SJSA1 (cell line): ENCODE data around the gene ANKRD18A. TPM values are rescaled to one million over a fixed set of nuclear protein-coding genes. Genes with fewer than 3 reads are reported as not detected.

Source experiments
- DNase-seq, 2 experiments: peaks; one replicate each; pipeline ENCODE4 v3.0.0-alpha.2; 2015 to 2020; ENCODE audit warnings: low spot score in 2 of 2, low read depth in 1 of 2
- H3K27ac ChIP-seq: fragments of 250-450 bp; sonication (Bioruptor Pico); 2 replicates; pipeline ENCODE4 v1.5.1; 2020; ENCODE audit warnings: mild to moderate bottlenecking, moderate library complexity
- H3K27me3 ChIP-seq: fragments of 250-450 bp; sonication (Bioruptor Pico); replicated peaks from 2 replicates; pipeline ENCODE4 v1.5.1; 2020; ENCODE audit warnings: mild to moderate bottlenecking, moderate library complexity
- H3K36me3 ChIP-seq: fragments of 250-450 bp; sonication (Bioruptor Pico); 2 replicates; pipeline ENCODE4 v1.5.1; 2020; ENCODE audit warnings: mild to moderate bottlenecking
- H3K4me1 ChIP-seq: fragments of 250-450 bp; sonication (Bioruptor Pico); replicated peaks from 2 replicates; pipeline ENCODE4 v1.6.1; 2021; ENCODE audit warnings: mild to moderate bottlenecking
- H3K4me3 ChIP-seq: fragments of 250-450 bp; sonication (Bioruptor Pico); 2 replicates; pipeline ENCODE4 v1.5.1; 2020; ENCODE audit warnings: mild to moderate bottlenecking
- H3K9me3 ChIP-seq: fragments of 250-450 bp; sonication (Bioruptor Pico); replicated peaks from 2 replicates; pipeline ENCODE4 v1.5.1; 2020; ENCODE audit warnings: mild to moderate bottlenecking
- total RNA-seq: library from RNA; depleted of rRNA; stranded (reverse); fragments of >200 nt; shearing (Covaris generic); gene quantifications from 2 replicates; pipeline ENCODE4 v1.2.3, GENCODE V29; 2014; rRNA removed

The ANKRD18A gene
- not detected in 2 replicates for total RNA-seq

GRCh38 chr9:38620483-38621433 is at the start of gene ANKRD18A:
Gene ANKRD18A (minus strand): TSS chr9:38620596. CDS start chr9:38620285, 311 bp downstream.
- peak; percentile 22 to 54 for DNase-seq
- H3K27me3 ChIP-seq = peaks cover 16% of the 10 kb centered on the region
- H3K27ac ChIP-seq = no peak within 1 kb of the TSS
- H3K4me1 ChIP-seq = peaks cover 5% of the 10 kb centered on the region
- H3K36me3 ChIP-seq = no peaks in the 10 kb centered on the region
- no peaks in the 10 kb centered on the region for H3K9me3 ChIP-seq
- H3K4me3 ChIP-seq = 0 out of 2 replicates have a peak within 1 kb of the TSS, but pooled peaks have one; percentile 9

DNA sequence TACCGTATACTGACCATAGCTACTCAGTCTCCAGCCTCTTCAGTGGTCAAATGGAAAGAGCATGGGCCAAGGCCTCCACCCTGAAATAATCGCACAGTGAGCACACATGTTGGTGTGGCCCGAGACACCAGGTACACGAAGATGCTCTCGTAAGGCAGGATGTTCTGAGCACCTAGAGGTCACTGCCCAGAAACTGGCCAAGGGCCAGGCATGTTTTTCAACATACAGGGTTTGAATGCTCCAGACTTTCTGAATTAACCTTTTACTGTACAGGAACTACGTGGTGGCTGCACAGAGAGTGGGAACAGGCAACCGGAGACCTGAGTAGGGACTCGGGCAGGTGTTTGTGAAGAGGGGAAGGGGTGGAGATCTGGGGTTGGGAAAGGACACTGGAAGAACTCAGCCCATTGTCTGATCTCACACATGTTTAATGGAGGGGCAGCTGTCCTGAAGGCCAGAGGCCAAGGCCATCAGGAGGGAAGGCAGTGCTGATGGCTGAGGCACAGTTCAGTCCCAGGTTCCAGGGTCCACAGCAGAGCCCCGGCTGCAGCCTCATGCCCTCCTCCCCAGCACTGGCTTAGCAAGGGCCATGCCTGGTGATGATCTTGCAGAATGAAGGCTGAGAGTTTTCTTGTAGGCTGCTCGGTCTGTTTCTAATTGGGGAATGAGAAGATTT is 48.5 kb upstream of the ANKRD18A start:
- peaks cover 16% of the 10 kb centered on the region for H3K4me1 ChIP-seq
- no peaks in the 10 kb centered on the region for H3K9me3 ChIP-seq
- no peaks in the 10 kb centered on the region for H3K36me3 ChIP-seq

GRCh38 chr9:38662763-38663593 is 42.6 kb upstream of the ANKRD18A start:
- no peak overlapping the region for H3K4me3 ChIP-seq
- no peaks in the 10 kb centered on the region for H3K36me3 ChIP-seq
- no peaks in the 10 kb centered on the region for H3K9me3 ChIP-seq
- H3K4me1 ChIP-seq = no peaks in the 10 kb centered on the region
- no peaks in the 10 kb centered on the region for H3K27me3 ChIP-seq
- DNase-seq = no peak
- no peak overlapping the region for H3K27ac ChIP-seq

More for the DNA sequence above, 48.5 kb upstream of the ANKRD18A start:
- no peaks in the 10 kb centered on the region for H3K27me3 ChIP-seq
- no peak for DNase-seq
- no peak overlapping the region for H3K27ac ChIP-seq
- H3K4me3 ChIP-seq = no peak overlapping the region

DNA sequence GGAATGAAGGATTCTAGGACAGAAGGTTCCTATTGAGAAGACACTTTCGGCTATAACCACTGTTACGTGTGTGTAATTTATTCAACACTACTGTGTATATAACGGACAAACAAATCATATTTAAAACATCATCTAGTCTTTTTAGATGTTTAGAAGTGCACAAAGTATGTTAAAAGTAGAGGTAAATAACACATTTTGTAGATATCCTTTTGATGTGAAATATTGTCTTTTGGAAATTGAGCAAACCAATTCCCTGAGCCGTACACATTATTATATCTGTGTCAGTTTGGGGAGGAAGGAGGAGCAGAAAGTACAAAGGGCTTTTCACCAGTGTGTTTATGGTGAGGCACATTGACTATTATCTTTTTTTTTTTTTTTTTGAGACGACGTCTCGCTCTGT is 39.1 kb upstream of the ANKRD18A start:
- Histone ChIP-seq H3K9me3 (no peaks in the 10 kb centered on the region), H3K27ac (no peak overlapping the region), H3K4me3 (no peak overlapping the region), H3K36me3 (no peaks in the 10 kb centered on the region), H3K27me3 (no peaks in the 10 kb centered on the region), H3K4me1 (no peaks in the 10 kb centered on the region)
- no peak for DNase-seq

GRCh38 chr9:38656896-38657295 is 36.5 kb upstream of the ANKRD18A start:
- no peak for DNase-seq
- H3K27me3 ChIP-seq = no peaks in the 10 kb centered on the region
- H3K9me3 ChIP-seq = no peaks in the 10 kb centered on the region
- H3K4me3 ChIP-seq = no peak overlapping the region
- no peaks in the 10 kb centered on the region for H3K36me3 ChIP-seq
- no peak overlapping the region for H3K27ac ChIP-seq
- no peaks in the 10 kb centered on the region for H3K4me1 ChIP-seq

- DNase-seq = no peak
- no peaks in the 10 kb centered on the region for H3K4me1 ChIP-seq
- H3K36me3 ChIP-seq = no peaks in the 10 kb centered on the region
- H3K9me3 ChIP-seq = no peaks in the 10 kb centered on the region
- no peak overlapping the region for H3K27ac ChIP-seq
- H3K4me3 ChIP-seq = no peak overlapping the region
- H3K27me3 ChIP-seq = no peaks in the 10 kb centered on the region
Measured at GRCh38 chr9:38652486-38652885, 32.1 kb upstream of the ANKRD18A start.

- no peaks in the 10 kb centered on the region for H3K4me1 ChIP-seq
- H3K9me3 ChIP-seq = no peaks in the 10 kb centered on the region
- no peak overlapping the region for H3K4me3 ChIP-seq
- no peaks in the 10 kb centered on the region for H3K36me3 ChIP-seq
- no peak overlapping the region for H3K27ac ChIP-seq
- no peak for DNase-seq
- no peaks in the 10 kb centered on the region for H3K27me3 ChIP-seq
Measured at GRCh38 chr9:38652044-38652443, 31.6 kb upstream of the ANKRD18A start.

- no peak for DNase-seq
Measured at GRCh38 chr9:38651400-38652042, 31.1 kb upstream of the ANKRD18A start.

DNA sequence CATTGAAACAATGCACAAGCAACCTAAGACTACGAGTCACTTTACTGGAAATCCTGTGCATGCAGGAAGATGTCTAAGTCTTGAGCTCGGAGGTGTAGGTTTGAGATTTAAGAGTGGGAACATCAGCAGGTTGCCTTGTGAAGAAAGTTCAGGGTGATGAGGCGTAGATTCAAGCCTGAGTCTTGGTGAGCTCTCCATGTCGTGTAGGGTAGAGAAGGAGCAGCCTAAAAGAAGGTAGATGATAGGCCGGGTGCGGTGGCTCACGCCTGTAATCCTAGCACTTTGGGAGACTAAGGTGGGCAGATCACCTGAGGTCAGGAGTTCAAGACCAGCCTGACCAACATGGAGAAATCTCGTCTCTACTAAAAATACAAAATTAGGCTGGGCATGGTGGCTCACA is 30.2 kb upstream of the ANKRD18A start:
- H3K36me3 ChIP-seq = no peaks in the 10 kb centered on the region
- no peak overlapping the region for H3K4me3 ChIP-seq
- no peaks in the 10 kb centered on the region for H3K27me3 ChIP-seq
- no peak overlapping the region for H3K27ac ChIP-seq
- DNase-seq = no peak
- no peaks in the 10 kb centered on the region for H3K4me1 ChIP-seq
- H3K9me3 ChIP-seq = no peaks in the 10 kb centered on the region

More at GRCh38 chr9:38651400-38652042, 31.1 kb upstream of the ANKRD18A start:
- Histone ChIP-seq H3K36me3 (no peaks in the 10 kb centered on the region), H3K4me3 (no peak overlapping the region), H3K9me3 (no peaks in the 10 kb centered on the region), H3K4me1 (no peaks in the 10 kb centered on the region), H3K27ac (no peak overlapping the region), H3K27me3 (no peaks in the 10 kb centered on the region)

GRCh38 chr9:38649731-38650363 is 29.5 kb upstream of the ANKRD18A start:
- H3K4me1 ChIP-seq = no peaks in the 10 kb centered on the region
- no peak overlapping the region for H3K4me3 ChIP-seq
- H3K9me3 ChIP-seq = no peaks in the 10 kb centered on the region
- H3K27ac ChIP-seq = no peak overlapping the region
- no peaks in the 10 kb centered on the region for H3K27me3 ChIP-seq
- DNase-seq = no peak
- no peaks in the 10 kb centered on the region for H3K36me3 ChIP-seq

GRCh38 chr9:38644601-38645000 is 24.2 kb upstream of the ANKRD18A start:
- Histone ChIP-seq H3K4me1 (no peaks in the 10 kb centered on the region), H3K36me3 (no peaks in the 10 kb centered on the region), H3K9me3 (no peaks in the 10 kb centered on the region), H3K4me3 (no peak overlapping the region), H3K27ac (no peak overlapping the region), H3K27me3 (no peaks in the 10 kb centered on the region)
- DNase-seq = no peak

GRCh38 chr9:38643815-38644173 is 23.4 kb upstream of the ANKRD18A start:
- Histone ChIP-seq H3K27me3 (no peaks in the 10 kb centered on the region), H3K9me3 (no peaks in the 10 kb centered on the region)

More at GRCh38 chr9:38643815-38644173, 23.4 kb upstream of the ANKRD18A start:
- no peaks in the 10 kb centered on the region for H3K4me1 ChIP-seq
- H3K36me3 ChIP-seq = no peaks in the 10 kb centered on the region
- no peak overlapping the region for H3K27ac ChIP-seq
- H3K4me3 ChIP-seq = no peak overlapping the region
- DNase-seq = no peak
